HCT116 (cell line): ENCODE results near the gene TNFRSF18. TPM values are rescaled to one million over a fixed set of nuclear protein-coding genes. Genes with fewer than 3 reads are reported as not detected.

Experiments
- ATAC-seq: fragments of 200-7000 bp; cut with Tn5 transposase; 2 replicates; pipeline ENCODE4 v1.9.1; 2020; ENCODE audit warnings: mild to moderate bottlenecking, moderate library complexity
- BruUV-seq: library from RNA; stranded (reverse); fragments of 400-500 nt; replicated peaks from 2 replicates; lab custom pipeline; 2021; lab: Mats Ljungman, UMichigan
- CTCF ChIA-PET: fragments of 300-600 bp; sonication (Branson Sonifier 250); formaldehyde crosslinking; loops from one replicate; lab custom pipeline; 2021; ENCODE audit warnings: antibody characterized with exemption; lab: Charles Lee
- POLR2A ChIA-PET: fragments of 300-600, 350-600 bp; sonication (Branson Sonifier 250); formaldehyde crosslinking; loops from one replicate; lab custom pipeline; 2021; ENCODE audit warnings: antibody characterized with exemption; lab: Charles Lee
- RAD21 ChIA-PET, 2 experiments: fragments of 300-600 bp; sonication (Branson Sonifier 250); formaldehyde crosslinking; loops; one replicate each; lab custom pipeline; 2023; ENCODE audit warnings: low total read pairs in 2 of 2; ENCODE audit not compliant: uncharacterized antibody in 2 of 2, unreplicated experiment in 2 of 2, low non-redundant PET in 1 of 2; lab: Charles Lee
- DNase-seq: peaks from one replicate; pipeline ENCODE4 v3.0.0-alpha.2; 2010; ENCODE audit warnings: low read depth, low spot score
- H2AFZ ChIP-seq: fragments of 200-600 bp; shearing (Covaris generic), sonication (generic); 2 replicates; pipeline ENCODE4 v1.6.1; 2017; ENCODE audit warnings: low read depth, mixed run types, mixed read lengths, antibody characterized with exemption, low read length; ENCODE audit not compliant: poor library complexity, severe bottlenecking
- H3K27ac ChIP-seq: 2 replicates; pipeline ENCODE4 v1.5.1; 2012; ENCODE audit warnings: low read depth, low read length
- H3K27me3 ChIP-seq: fragments of 200-600 bp; sonication (generic); 2 replicates; pipeline ENCODE4 v1.6.1; 2016; ENCODE audit warnings: mixed run types, low read length, mixed read lengths; ENCODE audit not compliant: insufficient read depth
- H3K36me3 ChIP-seq, 2 experiments: fragments of 200-500 bp in 1 of 2; fragments of 200-600 bp in 1 of 2; sonication (Bioruptor generic) in 1 of 2; sonication (generic) in 1 of 2; 2 replicates each; pipeline versions ENCODE4 v1.5.1 to v1.6.1; 2014 to 2016; ENCODE audit warnings: low read length in 2 of 2, inconsistent platforms in 1 of 2, mixed read lengths in 1 of 2, mixed run types in 1 of 2; ENCODE audit not compliant: insufficient read depth in 2 of 2, control insufficient read depth in 1 of 2
- H3K4me1 ChIP-seq, 2 experiments: fragments of 200-600 bp in 1 of 2; sonication (generic) in 1 of 2; 2 replicates each; pipeline versions ENCODE4 v1.5.1 to v1.6.1; 2012 to 2017; ENCODE audit warnings: low read length in 2 of 2, inconsistent platforms in 1 of 2, mild to moderate bottlenecking in 1 of 2, mixed read lengths in 1 of 2, mixed run types in 1 of 2, moderate library complexity in 1 of 2; ENCODE audit not compliant: insufficient read depth in 2 of 2, control insufficient read depth in 1 of 2
- H3K4me2 ChIP-seq: fragments of 200-600 bp; sonication (generic); 2 replicates; pipeline ENCODE4 v1.6.1; 2017; ENCODE audit warnings: mixed run types, low read length, mixed read lengths
- H3K4me3 ChIP-seq, 2 experiments: fragments of 200-600 bp in 1 of 2; sonication (generic) in 1 of 2; replicated peaks in 1 of 2; 2 replicates each; pipeline ENCODE4 v1.5.1; 2011 to 2016; ENCODE audit warnings: low read length in 2 of 2, control low read depth in 1 of 2, low read depth in 1 of 2, mild to moderate bottlenecking in 1 of 2, mixed read lengths in 1 of 2, mixed run types in 1 of 2
- H3K79me2 ChIP-seq: fragments of 200-600 bp; sonication (generic); 2 replicates; pipeline ENCODE4 v1.6.1; 2017; ENCODE audit warnings: mild to moderate bottlenecking, mixed run types, low read length, moderate library complexity, mixed read lengths; ENCODE audit not compliant: insufficient read depth
- H3K9ac ChIP-seq: fragments of 200-600 bp; sonication (generic); 2 replicates; pipeline ENCODE4 v1.6.1; 2016; ENCODE audit warnings: low read length, mixed read lengths
- H3K9me2 ChIP-seq: fragments of 200-600 bp; sonication (generic), shearing (Covaris generic); 2 replicates; pipeline ENCODE4 v1.6.1; 2017; ENCODE audit warnings: mixed run types, mild to moderate bottlenecking, moderate library complexity; ENCODE audit not compliant: insufficient read depth
- H3K9me3 ChIP-seq, 2 experiments: fragments of 200-500 bp in 1 of 2; fragments of 200-600 bp in 1 of 2; sonication (Bioruptor generic) in 1 of 2; sonication (generic) in 1 of 2; 2 replicates each; pipeline ENCODE4 v1.6.1; 2014 to 2017; ENCODE audit warnings: low read length in 2 of 2, mixed read lengths in 2 of 2, inconsistent platforms in 1 of 2, low read depth in 1 of 2, mild to moderate bottlenecking in 1 of 2, mixed run types in 1 of 2, moderate library complexity in 1 of 2; ENCODE audit not compliant: control insufficient read depth in 1 of 2, insufficient read depth in 1 of 2
- H4K20me1 ChIP-seq: fragments of 200-600 bp; sonication (generic), shearing (Covaris generic); 2 replicates; pipeline ENCODE4 v1.6.1; 2017; ENCODE audit warnings: mixed run types, mild to moderate bottlenecking, moderate library complexity; ENCODE audit not compliant: insufficient read depth
- POLR2A ChIP-seq: IDR thresholded peaks from 2 replicates; pipeline ENCODE4 v1.7.0; 2011; ENCODE audit warnings: borderline replicate concordance; ENCODE audit not compliant: insufficient read depth, insufficient read length; ENCODE audit errors: extremely low read depth
- RAD21 ChIP-seq: IDR thresholded peaks from 2 replicates; pipeline ENCODE4 v1.6.1; 2012; ENCODE audit warnings: low read depth, mild to moderate bottlenecking
- SIN3A ChIP-seq: IDR thresholded peaks from 2 replicates; pipeline ENCODE4 v1.6.1; 2012; ENCODE audit warnings: low read depth
- intact Hi-C: fragments of 100-400 bp; cut with micrococcal nuclease; formaldehyde crosslinking; loops from 2 replicates; pipeline ENCODE4 v1.10.0; 2022
- total RNA-seq: library from RNA; stranded (reverse); gene quantifications from one replicate; pipeline ENCODE4 v1.2.1, GENCODE V29; 2021; ENCODE audit not compliant: unreplicated experiment
- TF ChIP-seq, protein P1 (sequence below): IDR thresholded peaks from 2 replicates; pipeline ENCODE4 v1.6.1; 2011; ENCODE audit warnings: mild to moderate bottlenecking, low read length, moderate library complexity; ENCODE audit not compliant: insufficient replicate concordance; ENCODE audit errors: extremely low read depth
- TF ChIP-seq, protein P2 (sequence below): IDR thresholded peaks from 2 replicates; pipeline ENCODE4 v1.6.1; 2012
- TF ChIP-seq, protein P3 (sequence below), 3 experiments: fragments of 200-600 bp in 1 of 3; sonication (generic) in 1 of 3; IDR thresholded peaks in 2 of 3; conservative IDR thresholded peaks in 1 of 3; 2 replicates each; pipeline ENCODE4 v1.5.1; 2012 to 2017; ENCODE audit warnings: low read depth in 2 of 3, low read length in 2 of 3, antibody characterized with exemption in 1 of 3, borderline replicate concordance in 1 of 3, control low read depth in 1 of 3, mild to moderate bottlenecking in 1 of 3, mixed read lengths in 1 of 3, mixed run types in 1 of 3, moderate library complexity in 1 of 3; ENCODE audit not compliant: insufficient read depth in 1 of 3

Gene TNFRSF18
- total RNA-seq, 1 experiment from 2014 or later = 56.2 TPM

- TF ChIP-seq, protein P1, sequence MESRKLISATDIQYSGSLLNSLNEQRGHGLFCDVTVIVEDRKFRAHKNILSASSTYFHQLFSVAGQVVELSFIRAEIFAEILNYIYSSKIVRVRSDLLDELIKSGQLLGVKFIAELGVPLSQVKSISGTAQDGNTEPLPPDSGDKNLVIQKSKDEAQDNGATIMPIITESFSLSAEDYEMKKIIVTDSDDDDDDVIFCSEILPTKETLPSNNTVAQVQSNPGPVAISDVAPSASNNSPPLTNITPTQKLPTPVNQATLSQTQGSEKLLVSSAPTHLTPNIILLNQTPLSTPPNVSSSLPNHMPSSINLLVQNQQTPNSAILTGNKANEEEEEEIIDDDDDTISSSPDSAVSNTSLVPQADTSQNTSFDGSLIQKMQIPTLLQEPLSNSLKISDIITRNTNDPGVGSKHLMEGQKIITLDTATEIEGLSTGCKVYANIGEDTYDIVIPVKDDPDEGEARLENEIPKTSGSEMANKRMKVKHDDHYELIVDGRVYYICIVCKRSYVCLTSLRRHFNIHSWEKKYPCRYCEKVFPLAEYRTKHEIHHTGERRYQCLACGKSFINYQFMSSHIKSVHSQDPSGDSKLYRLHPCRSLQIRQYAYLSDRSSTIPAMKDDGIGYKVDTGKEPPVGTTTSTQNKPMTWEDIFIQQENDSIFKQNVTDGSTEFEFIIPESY = no peak
Observed at GRCh38 chr1:1243807-1244191, 37.4 kb upstream of the TNFRSF18 start (continued).

- H3K4me2 ChIP-seq = no peak overlapping the region
- RAD21 ChIA-PET = no interaction called here
- no peak overlapping the region for H3K9ac ChIP-seq
- H4K20me1 ChIP-seq = no peaks in the 10 kb centered on the region
- intact Hi-C loops = no loop called here
- H3K79me2 ChIP-seq = no peaks in the 10 kb centered on the region
- DNase-seq (no peak), ATAC-seq (no peak)
- no peak overlapping the region for H3K4me3 ChIP-seq
- H3K4me1 ChIP-seq = peaks cover 4 to 16% of the 10 kb centered on the region in 2 experiments; a peak in 3 of 4 replicates
- no peak overlapping the region for H3K27ac ChIP-seq
- no peaks in the 10 kb centered on the region for H3K36me3 ChIP-seq
- H3K9me2 ChIP-seq = no peaks in the 10 kb centered on the region
- POLR2A ChIA-PET = no interaction called here
- no TSS peak for BruUV-seq
- CTCF ChIA-PET = no interaction called here
- H3K9me3 ChIP-seq = no peaks in the 10 kb centered on the region
- no peak overlapping the region for H2AFZ ChIP-seq
- H3K27me3 ChIP-seq = no peaks in the 10 kb centered on the region
- TF ChIP-seq SIN3A (no peak), RAD21 (no peak)
Observed at GRCh38 chr1:1243266-1243660, 36.9 kb upstream of the TNFRSF18 start.

DNA sequence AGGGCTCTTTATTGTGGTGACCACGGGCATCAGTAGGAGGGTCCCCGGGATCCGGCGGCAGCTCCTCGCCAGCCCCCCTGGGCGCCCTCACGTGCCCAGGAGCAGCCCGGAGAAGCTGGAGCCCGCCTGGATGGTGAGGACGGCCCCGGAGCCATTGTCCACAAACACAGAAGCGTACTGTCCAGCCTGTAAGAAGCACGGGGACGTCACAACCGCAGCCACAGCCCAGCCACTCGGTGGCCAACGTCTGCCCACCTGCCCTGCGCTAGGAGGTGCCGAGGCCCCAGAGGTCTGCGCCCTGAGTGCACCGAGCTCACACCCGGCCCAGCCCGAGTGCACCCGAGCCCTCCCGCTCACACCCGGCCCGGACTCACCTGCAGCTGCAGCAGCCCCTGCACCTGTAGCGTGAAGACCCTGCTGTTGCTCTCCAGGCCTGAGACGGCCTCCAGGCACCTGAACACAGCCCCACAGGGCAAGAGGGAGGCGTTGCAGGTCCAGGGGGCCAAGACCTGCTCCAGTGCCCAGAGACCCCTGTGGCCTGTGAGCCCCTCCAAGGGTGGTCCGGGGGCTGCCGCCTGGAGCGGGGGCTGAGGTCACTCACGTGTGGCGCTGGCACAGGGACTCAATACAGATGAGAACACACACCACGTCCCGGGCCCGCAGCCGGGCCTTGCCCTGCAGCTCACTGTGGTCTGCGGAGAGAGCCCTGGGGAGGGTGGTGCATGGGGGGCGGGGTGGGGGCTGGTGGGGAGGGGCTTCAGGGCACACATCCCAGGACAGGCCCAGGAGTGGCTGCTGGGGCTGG, 36.3 kb upstream of the TNFRSF18 start:
- H3K27ac ChIP-seq = no peak overlapping the region
- no peaks in the 10 kb centered on the region for H3K27me3 ChIP-seq
- H3K4me3 ChIP-seq = no peak overlapping the region
- H3K9ac ChIP-seq = no peak overlapping the region
- no peaks in the 10 kb centered on the region for H4K20me1 ChIP-seq
- BruUV-seq = no TSS peak
- H3K79me2 ChIP-seq = no peaks in the 10 kb centered on the region
- no peaks in the 10 kb centered on the region for H3K9me2 ChIP-seq
- H2AFZ ChIP-seq = no peak overlapping the region
- H3K4me2 ChIP-seq = no peak overlapping the region
- no peak for ATAC-seq
- no peaks in the 10 kb centered on the region for H3K36me3 ChIP-seq
- DNase-seq = no peak
- TF ChIP-seq, protein P2, sequence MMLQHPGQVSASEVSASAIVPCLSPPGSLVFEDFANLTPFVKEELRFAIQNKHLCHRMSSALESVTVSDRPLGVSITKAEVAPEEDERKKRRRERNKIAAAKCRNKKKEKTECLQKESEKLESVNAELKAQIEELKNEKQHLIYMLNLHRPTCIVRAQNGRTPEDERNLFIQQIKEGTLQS = no peak
- TF ChIP-seq, protein P3, sequence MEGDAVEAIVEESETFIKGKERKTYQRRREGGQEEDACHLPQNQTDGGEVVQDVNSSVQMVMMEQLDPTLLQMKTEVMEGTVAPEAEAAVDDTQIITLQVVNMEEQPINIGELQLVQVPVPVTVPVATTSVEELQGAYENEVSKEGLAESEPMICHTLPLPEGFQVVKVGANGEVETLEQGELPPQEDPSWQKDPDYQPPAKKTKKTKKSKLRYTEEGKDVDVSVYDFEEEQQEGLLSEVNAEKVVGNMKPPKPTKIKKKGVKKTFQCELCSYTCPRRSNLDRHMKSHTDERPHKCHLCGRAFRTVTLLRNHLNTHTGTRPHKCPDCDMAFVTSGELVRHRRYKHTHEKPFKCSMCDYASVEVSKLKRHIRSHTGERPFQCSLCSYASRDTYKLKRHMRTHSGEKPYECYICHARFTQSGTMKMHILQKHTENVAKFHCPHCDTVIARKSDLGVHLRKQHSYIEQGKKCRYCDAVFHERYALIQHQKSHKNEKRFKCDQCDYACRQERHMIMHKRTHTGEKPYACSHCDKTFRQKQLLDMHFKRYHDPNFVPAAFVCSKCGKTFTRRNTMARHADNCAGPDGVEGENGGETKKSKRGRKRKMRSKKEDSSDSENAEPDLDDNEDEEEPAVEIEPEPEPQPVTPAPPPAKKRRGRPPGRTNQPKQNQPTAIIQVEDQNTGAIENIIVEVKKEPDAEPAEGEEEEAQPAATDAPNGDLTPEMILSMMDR (IDR thresholded peaks at IDR 0.05 in 2 of 3, conservative IDR thresholded peaks at IDR 0.05 in 1 of 3; ENCODE audit: borderline replicate concordance in 1 of 3, insufficient read depth in 1 of 3, low read depth in 2 of 3, low read length in 2 of 3) = no peak
- no peak for TF ChIP-seq POLR2A
- ChIA-PET RAD21 (no interaction called here), CTCF (no interaction called here), POLR2A (no interaction called here)
- no peaks in the 10 kb centered on the region for H3K9me3 ChIP-seq
- intact Hi-C loops = no loop called here
- peaks cover 9 to 22% of the 10 kb centered on the region in 2 experiments; a peak in 3 of 4 replicates for H3K4me1 ChIP-seq
